ENCODE data around the gene SLC1A7.
A peak's percentile ranks its signal among the peaks of the same experiment; 100 is the strongest.

SLC1A7 gene

GRCh38 chr1:53125122-53125521, 17.3 kb downstream of the SLC1A7 start:
- H3K27ac ChIP-seq (ENCODE audit: low read depth, low read length): no peak overlapping the region
- H3K36me3 ChIP-seq (ENCODE audit: control insufficient read depth, insufficient read depth, low read length): no peaks in the 10 kb centered on the region
- H3K9me3 ChIP-seq (ENCODE audit: control insufficient read depth, insufficient read depth, low read length): no peaks in the 10 kb centered on the region
- no peaks in the 10 kb centered on the region for H3K27me3 ChIP-seq (ENCODE audit: control insufficient read depth, insufficient read depth, low read length)
- peaks cover 3% of the 10 kb centered on the region; the same call in 1 of the 2 replicates for H3K4me1 ChIP-seq (ENCODE audit: control insufficient read depth, insufficient read depth, low read length)
- H3K4me3 ChIP-seq (ENCODE audit: low read depth, low read length): no peak overlapping the region
- no peak overlapping the region for H3K9ac ChIP-seq (ENCODE audit: low read depth, low read length)

DNA sequence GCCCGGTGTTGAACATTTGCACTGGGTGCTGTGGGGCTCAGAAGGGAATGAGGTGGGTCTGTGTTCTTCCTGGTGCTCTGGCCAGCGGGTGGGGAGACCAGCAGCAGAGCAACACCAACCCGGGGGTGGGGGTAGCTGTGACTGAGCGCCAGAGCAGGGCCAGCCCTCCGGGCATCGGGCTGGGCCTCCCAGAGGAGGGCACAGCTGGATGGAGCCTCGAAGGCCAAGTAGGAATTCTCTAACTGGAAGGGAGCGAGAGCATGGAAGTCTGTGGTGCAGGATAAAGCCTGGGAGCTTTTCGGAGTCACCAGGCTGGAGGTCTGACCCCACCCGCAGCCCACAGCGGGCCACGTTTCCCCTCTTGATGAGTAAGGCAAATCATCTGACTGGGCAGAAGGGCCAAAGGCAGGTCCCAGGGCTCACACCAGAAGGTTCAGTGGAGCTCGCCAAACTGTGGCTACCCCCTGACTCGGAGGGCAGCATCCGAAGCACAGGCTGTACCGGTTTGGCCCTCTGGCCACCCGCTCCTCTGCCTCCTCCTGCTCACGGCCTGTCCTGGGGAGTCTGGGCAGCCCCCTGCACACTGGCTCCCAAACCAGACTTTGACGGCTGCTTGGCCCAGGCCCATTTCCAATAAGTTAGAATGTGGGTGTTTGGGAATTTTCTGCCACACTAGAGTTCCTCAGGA, 18.8 kb downstream of the SLC1A7 start:
- no peaks in the 10 kb centered on the region for H3K27me3 ChIP-seq (ENCODE audit: control insufficient read depth, insufficient read depth, low read length)
- H3K27ac ChIP-seq (ENCODE audit: low read depth, low read length): no peak overlapping the region
- no peaks in the 10 kb centered on the region for H3K9me3 ChIP-seq (ENCODE audit: control insufficient read depth, insufficient read depth, low read length)
- H3K4me3 ChIP-seq (ENCODE audit: low read depth, low read length): no peak overlapping the region
- H3K9ac ChIP-seq (ENCODE audit: low read depth, low read length): no peak overlapping the region
- no peaks in the 10 kb centered on the region for H3K36me3 ChIP-seq (ENCODE audit: control insufficient read depth, insufficient read depth, low read length)
- H3K4me1 ChIP-seq (ENCODE audit: control insufficient read depth, insufficient read depth, low read length): peaks cover 7% of the 10 kb centered on the region

GRCh38 chr1:53122961-53123413, 19.5 kb downstream of the SLC1A7 start:
- no peak overlapping the region for H3K27ac ChIP-seq (ENCODE audit: low read depth, low read length)
- no peak overlapping the region for H3K4me3 ChIP-seq (ENCODE audit: low read depth, low read length)
- H3K4me1 ChIP-seq (ENCODE audit: control insufficient read depth, insufficient read depth, low read length): peaks cover 7% of the 10 kb centered on the region
- no peak overlapping the region for H3K9ac ChIP-seq (ENCODE audit: low read depth, low read length)
- no peaks in the 10 kb centered on the region for H3K9me3 ChIP-seq (ENCODE audit: control insufficient read depth, insufficient read depth, low read length)
- H3K36me3 ChIP-seq (ENCODE audit: control insufficient read depth, insufficient read depth, low read length): no peaks in the 10 kb centered on the region
- no peaks in the 10 kb centered on the region for H3K27me3 ChIP-seq (ENCODE audit: control insufficient read depth, insufficient read depth, low read length)

DNA sequence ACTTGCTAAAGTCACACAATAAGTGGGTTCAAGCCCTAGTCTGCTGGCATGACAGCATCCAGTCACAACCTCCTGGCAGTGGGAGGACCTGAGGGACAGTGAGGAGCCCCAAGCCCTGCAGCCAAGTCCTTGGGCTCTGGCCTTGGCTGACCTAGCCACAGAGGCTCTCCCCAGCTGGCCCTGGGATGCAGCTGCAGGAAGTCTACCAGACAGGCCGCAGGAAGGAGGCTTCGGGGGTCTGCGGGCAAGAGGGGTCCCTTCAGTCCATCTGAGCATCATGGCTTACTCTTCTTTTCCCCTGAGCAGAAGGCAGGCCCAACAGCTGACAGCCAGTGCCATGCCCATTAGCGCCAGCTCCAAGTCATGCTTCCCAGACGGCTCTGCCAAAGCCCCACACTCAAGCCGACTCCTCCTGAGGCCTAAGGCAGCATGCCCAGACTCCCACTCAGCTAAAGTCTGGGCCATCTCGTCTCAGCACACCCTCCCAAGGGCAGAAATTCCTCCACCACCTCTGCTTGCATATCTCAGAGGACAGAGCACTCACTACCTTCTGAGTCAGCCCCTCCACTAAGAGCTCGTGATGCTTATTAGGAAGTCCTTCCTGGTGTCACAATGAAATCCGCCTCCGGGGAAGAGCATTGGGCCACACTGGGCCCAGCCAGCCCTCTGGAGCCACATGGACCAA, 20.1 kb downstream of the SLC1A7 start:
- Histone ChIP-seq H3K4me3 (ENCODE audit: low read depth, low read length) (no peak overlapping the region), H3K36me3 (ENCODE audit: control insufficient read depth, insufficient read depth, low read length) (no peaks in the 10 kb centered on the region), H3K4me1 (ENCODE audit: control insufficient read depth, insufficient read depth, low read length) (peaks cover 7% of the 10 kb centered on the region), H3K27ac (ENCODE audit: low read depth, low read length) (no peak overlapping the region), H3K9me3 (ENCODE audit: control insufficient read depth, insufficient read depth, low read length) (no peaks in the 10 kb centered on the region), H3K27me3 (ENCODE audit: control insufficient read depth, insufficient read depth, low read length) (no peaks in the 10 kb centered on the region), H3K9ac (ENCODE audit: low read depth, low read length) (no peak overlapping the region)

GRCh38 chr1:53121319-53122172, 20.9 kb downstream of the SLC1A7 start:
- Histone ChIP-seq H3K4me3 (ENCODE audit: low read depth, low read length) (no peak overlapping the region), H3K4me1 (ENCODE audit: control insufficient read depth, insufficient read depth, low read length) (peaks cover 8% of the 10 kb centered on the region), H3K9me3 (ENCODE audit: control insufficient read depth, insufficient read depth, low read length) (no peaks in the 10 kb centered on the region), H3K27ac (ENCODE audit: low read depth, low read length) (no peak overlapping the region), H3K27me3 (ENCODE audit: control insufficient read depth, insufficient read depth, low read length) (no peaks in the 10 kb centered on the region), H3K36me3 (ENCODE audit: control insufficient read depth, insufficient read depth, low read length) (no peaks in the 10 kb centered on the region), H3K9ac (ENCODE audit: low read depth, low read length) (no peak overlapping the region)

- H3K27me3 ChIP-seq (ENCODE audit: control insufficient read depth, insufficient read depth, low read length): no peaks in the 10 kb centered on the region
- no peaks in the 10 kb centered on the region for H3K9me3 ChIP-seq (ENCODE audit: control insufficient read depth, insufficient read depth, low read length)
- H3K9ac ChIP-seq (ENCODE audit: low read depth, low read length): no peak overlapping the region
- peaks cover 14% of the 10 kb centered on the region for H3K4me1 ChIP-seq (ENCODE audit: control insufficient read depth, insufficient read depth, low read length)
- no peaks in the 10 kb centered on the region for H3K36me3 ChIP-seq (ENCODE audit: control insufficient read depth, insufficient read depth, low read length)
- H3K27ac ChIP-seq (ENCODE audit: low read depth, low read length): peak overlapping the region; percentile 3
- H3K4me3 ChIP-seq (ENCODE audit: low read depth, low read length): no peak overlapping the region
Observed at GRCh38 chr1:53120659-53121058, 21.8 kb downstream of the SLC1A7 start.

- no peaks in the 10 kb centered on the region for H3K36me3 ChIP-seq (ENCODE audit: control insufficient read depth, insufficient read depth, low read length)
- no peaks in the 10 kb centered on the region for H3K9me3 ChIP-seq (ENCODE audit: control insufficient read depth, insufficient read depth, low read length)
- no peak overlapping the region for H3K4me3 ChIP-seq (ENCODE audit: low read depth, low read length)
- H3K9ac ChIP-seq (ENCODE audit: low read depth, low read length): no peak overlapping the region
- peaks cover 20% of the 10 kb centered on the region for H3K4me1 ChIP-seq (ENCODE audit: control insufficient read depth, insufficient read depth, low read length)
- H3K27me3 ChIP-seq (ENCODE audit: control insufficient read depth, insufficient read depth, low read length): no peaks in the 10 kb centered on the region
- no peak overlapping the region for H3K27ac ChIP-seq (ENCODE audit: low read depth, low read length)
Observed at GRCh38 chr1:53117836-53118235, 24.6 kb downstream of the SLC1A7 start.

GRCh38 chr1:53116933-53117600, 25.4 kb downstream of the SLC1A7 start:
- no peaks in the 10 kb centered on the region for H3K27me3 ChIP-seq (ENCODE audit: control insufficient read depth, insufficient read depth, low read length)
- H3K9me3 ChIP-seq (ENCODE audit: control insufficient read depth, insufficient read depth, low read length): no peaks in the 10 kb centered on the region
- no peak overlapping the region for H3K4me3 ChIP-seq (ENCODE audit: low read depth, low read length)
- H3K27ac ChIP-seq (ENCODE audit: low read depth, low read length): no peak overlapping the region
- no peak overlapping the region for H3K9ac ChIP-seq (ENCODE audit: low read depth, low read length)
- H3K36me3 ChIP-seq (ENCODE audit: control insufficient read depth, insufficient read depth, low read length): no peaks in the 10 kb centered on the region
- H3K4me1 ChIP-seq (ENCODE audit: control insufficient read depth, insufficient read depth, low read length): peaks cover 20% of the 10 kb centered on the region

DNA sequence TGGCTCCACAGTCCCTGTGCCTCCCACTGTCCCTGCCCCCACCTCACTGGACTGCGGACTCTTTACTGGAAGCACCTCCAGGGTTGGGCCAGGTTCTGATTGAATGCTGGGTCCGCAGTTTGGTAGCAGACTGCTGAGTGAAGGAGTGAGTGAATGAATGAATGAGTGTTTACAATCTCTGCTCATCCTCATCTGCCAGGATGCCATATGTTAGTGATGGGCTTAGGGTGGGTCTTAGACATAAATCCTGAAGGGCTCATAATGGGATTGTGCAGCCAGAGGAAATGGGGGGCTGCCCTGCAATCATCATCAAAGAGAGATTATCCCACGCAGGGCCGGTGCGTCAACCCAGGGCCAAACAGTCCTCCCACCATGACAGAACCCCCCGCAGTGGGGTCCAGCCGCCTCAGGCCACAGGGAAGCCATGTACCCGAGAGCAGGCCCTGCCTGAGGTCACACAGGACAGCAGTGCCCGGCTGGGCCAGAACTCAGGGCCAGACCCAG, 26.1 kb downstream of the SLC1A7 start:
- H3K27ac ChIP-seq (ENCODE audit: low read depth, low read length): no peak overlapping the region
- H3K9me3 ChIP-seq (ENCODE audit: control insufficient read depth, insufficient read depth, low read length): no peaks in the 10 kb centered on the region
- H3K4me3 ChIP-seq (ENCODE audit: low read depth, low read length): no peak overlapping the region
- H3K36me3 ChIP-seq (ENCODE audit: control insufficient read depth, insufficient read depth, low read length): no peaks in the 10 kb centered on the region
- peaks cover 20% of the 10 kb centered on the region for H3K4me1 ChIP-seq (ENCODE audit: control insufficient read depth, insufficient read depth, low read length)
- no peaks in the 10 kb centered on the region; the same call in 1 of the 2 replicates for H3K27me3 ChIP-seq (ENCODE audit: control insufficient read depth, insufficient read depth, low read length)
- no peak overlapping the region for H3K9ac ChIP-seq (ENCODE audit: low read depth, low read length)

- H3K4me1 ChIP-seq (ENCODE audit: control insufficient read depth, insufficient read depth, low read length): peaks cover 21% of the 10 kb centered on the region
- no peaks in the 10 kb centered on the region; the same call in 1 of the 2 replicates for H3K27me3 ChIP-seq (ENCODE audit: control insufficient read depth, insufficient read depth, low read length)
- no peak overlapping the region for H3K9ac ChIP-seq (ENCODE audit: low read depth, low read length)
- peak overlapping the region; percentile 23 for H3K27ac ChIP-seq (ENCODE audit: low read depth, low read length)
- no peaks in the 10 kb centered on the region for H3K9me3 ChIP-seq (ENCODE audit: control insufficient read depth, insufficient read depth, low read length)
- H3K36me3 ChIP-seq (ENCODE audit: control insufficient read depth, insufficient read depth, low read length): no peaks in the 10 kb centered on the region
- no peak overlapping the region for H3K4me3 ChIP-seq (ENCODE audit: low read depth, low read length)
Observed at GRCh38 chr1:53115403-53116306, 26.8 kb downstream of the SLC1A7 start.
